HL-60 (cell line): ENCODE measurements around the gene CEP89.

Source experiments
- DNase-seq, 2 experiments: peaks; one replicate each; pipeline ENCODE4 v3.0.0-alpha.2; 2010 to 2020; ENCODE audit warnings: low read depth in 1 of 2, low spot score in 1 of 2
- H3K27ac ChIP-seq: fragments of 250-450 bp; sonication (Bioruptor Pico); replicated peaks from 2 replicates; pipeline ENCODE4 v1.5.1; 2020; ENCODE audit warnings: mild to moderate bottlenecking, moderate library complexity
- H3K27me3 ChIP-seq: fragments of 250-450 bp; sonication (Bioruptor Pico); 2 replicates; pipeline ENCODE4 v1.5.1; 2021; ENCODE audit warnings: mild to moderate bottlenecking, moderate library complexity; ENCODE audit not compliant: insufficient read depth, poor library complexity, severe bottlenecking
- H3K4me3 ChIP-seq: replicated peaks from 2 replicates; pipeline ENCODE4 v1.5.1; 2011; ENCODE audit warnings: mild to moderate bottlenecking, control low read depth, low read length; ENCODE audit not compliant: insufficient read depth
- GABPA ChIP-seq: IDR thresholded peaks from 2 replicates; pipeline ENCODE4 v1.6.1; 2012; ENCODE audit warnings: low read depth
- POLR2AphosphoS5 ChIP-seq: IDR thresholded peaks from 2 replicates; pipeline ENCODE4 v1.6.1; 2012; ENCODE audit warnings: low read depth
- SPI1 ChIP-seq: IDR thresholded peaks from 2 replicates; pipeline ENCODE4 v1.6.1; 2012; ENCODE audit warnings: low read depth, mild to moderate bottlenecking, borderline replicate concordance
- TF ChIP-seq, protein P1 (sequence below): IDR thresholded peaks from one replicate; pipeline ENCODE4 v1.5.1; 2011; ENCODE audit warnings: low read length, control low read depth, inconsistent platforms; ENCODE audit not compliant: insufficient read depth
- TF ChIP-seq, protein P2 (sequence below): IDR thresholded peaks from 2 replicates; pipeline ENCODE4 v1.6.1; 2012; ENCODE audit warnings: low read depth; ENCODE audit not compliant: insufficient replicate concordance

The CEP89 gene

DNA sequence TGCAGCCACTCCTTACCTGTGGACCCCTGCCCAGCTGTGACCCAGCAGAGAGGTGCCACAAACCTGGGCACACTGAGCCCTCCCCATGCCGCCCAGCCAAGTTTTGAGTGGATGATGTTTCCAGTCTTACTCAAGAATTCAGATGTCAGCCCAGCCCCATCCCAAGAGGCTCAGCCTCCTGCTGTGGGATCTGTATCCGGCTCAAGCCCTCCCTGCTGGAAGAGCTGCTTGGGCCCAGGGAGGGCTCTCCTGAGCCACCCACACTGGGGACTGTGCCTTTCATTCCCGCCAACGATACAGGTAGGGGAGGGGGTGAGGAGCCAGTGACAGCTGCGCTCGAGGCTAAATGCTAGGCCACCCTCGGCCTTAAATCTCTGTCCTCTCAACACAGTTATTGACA is 96.3 kb downstream of the CEP89 start:
- Histone ChIP-seq H3K27ac (no peak overlapping the region), H3K4me3 (no peak overlapping the region), H3K27me3 (no peaks in the 10 kb centered on the region)
- no peak for TF ChIP-seq GABPA
- TF ChIP-seq SPI1: no peak
- TF ChIP-seq, protein P1, sequence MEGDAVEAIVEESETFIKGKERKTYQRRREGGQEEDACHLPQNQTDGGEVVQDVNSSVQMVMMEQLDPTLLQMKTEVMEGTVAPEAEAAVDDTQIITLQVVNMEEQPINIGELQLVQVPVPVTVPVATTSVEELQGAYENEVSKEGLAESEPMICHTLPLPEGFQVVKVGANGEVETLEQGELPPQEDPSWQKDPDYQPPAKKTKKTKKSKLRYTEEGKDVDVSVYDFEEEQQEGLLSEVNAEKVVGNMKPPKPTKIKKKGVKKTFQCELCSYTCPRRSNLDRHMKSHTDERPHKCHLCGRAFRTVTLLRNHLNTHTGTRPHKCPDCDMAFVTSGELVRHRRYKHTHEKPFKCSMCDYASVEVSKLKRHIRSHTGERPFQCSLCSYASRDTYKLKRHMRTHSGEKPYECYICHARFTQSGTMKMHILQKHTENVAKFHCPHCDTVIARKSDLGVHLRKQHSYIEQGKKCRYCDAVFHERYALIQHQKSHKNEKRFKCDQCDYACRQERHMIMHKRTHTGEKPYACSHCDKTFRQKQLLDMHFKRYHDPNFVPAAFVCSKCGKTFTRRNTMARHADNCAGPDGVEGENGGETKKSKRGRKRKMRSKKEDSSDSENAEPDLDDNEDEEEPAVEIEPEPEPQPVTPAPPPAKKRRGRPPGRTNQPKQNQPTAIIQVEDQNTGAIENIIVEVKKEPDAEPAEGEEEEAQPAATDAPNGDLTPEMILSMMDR: no peak
- no peak for DNase-seq

DNA sequence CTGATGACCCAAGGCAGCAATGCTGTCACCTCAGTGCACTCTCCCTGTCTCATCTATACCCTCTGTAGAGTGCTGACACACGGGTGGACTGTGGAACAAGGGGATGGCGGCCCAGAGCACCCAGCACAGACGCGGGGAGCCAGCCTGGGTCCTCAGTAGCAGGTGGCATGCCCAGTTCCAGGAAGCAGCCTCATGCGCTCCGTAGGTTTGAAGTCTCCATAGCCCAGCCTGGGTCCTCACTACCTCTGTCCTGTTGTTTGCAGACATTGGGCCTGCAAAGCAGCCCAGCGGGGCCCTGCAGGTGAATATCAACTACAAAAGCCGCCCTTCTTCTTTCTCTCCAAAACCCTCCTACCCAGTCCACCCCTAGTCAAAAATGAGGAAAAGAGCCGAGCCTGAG is 97.2 kb downstream of the CEP89 start:
- TF ChIP-seq GABPA (no peak), POLR2AphosphoS5 (no peak), SPI1 (no peak)
- TF ChIP-seq, protein P2, sequence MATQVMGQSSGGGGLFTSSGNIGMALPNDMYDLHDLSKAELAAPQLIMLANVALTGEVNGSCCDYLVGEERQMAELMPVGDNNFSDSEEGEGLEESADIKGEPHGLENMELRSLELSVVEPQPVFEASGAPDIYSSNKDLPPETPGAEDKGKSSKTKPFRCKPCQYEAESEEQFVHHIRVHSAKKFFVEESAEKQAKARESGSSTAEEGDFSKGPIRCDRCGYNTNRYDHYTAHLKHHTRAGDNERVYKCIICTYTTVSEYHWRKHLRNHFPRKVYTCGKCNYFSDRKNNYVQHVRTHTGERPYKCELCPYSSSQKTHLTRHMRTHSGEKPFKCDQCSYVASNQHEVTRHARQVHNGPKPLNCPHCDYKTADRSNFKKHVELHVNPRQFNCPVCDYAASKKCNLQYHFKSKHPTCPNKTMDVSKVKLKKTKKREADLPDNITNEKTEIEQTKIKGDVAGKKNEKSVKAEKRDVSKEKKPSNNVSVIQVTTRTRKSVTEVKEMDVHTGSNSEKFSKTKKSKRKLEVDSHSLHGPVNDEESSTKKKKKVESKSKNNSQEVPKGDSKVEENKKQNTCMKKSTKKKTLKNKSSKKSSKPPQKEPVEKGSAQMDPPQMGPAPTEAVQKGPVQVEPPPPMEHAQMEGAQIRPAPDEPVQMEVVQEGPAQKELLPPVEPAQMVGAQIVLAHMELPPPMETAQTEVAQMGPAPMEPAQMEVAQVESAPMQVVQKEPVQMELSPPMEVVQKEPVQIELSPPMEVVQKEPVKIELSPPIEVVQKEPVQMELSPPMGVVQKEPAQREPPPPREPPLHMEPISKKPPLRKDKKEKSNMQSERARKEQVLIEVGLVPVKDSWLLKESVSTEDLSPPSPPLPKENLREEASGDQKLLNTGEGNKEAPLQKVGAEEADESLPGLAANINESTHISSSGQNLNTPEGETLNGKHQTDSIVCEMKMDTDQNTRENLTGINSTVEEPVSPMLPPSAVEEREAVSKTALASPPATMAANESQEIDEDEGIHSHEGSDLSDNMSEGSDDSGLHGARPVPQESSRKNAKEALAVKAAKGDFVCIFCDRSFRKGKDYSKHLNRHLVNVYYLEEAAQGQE: no peak
- TF ChIP-seq, protein P1: no peak
- Histone ChIP-seq H3K27me3 (no peaks in the 10 kb centered on the region), H3K4me3 (no peak overlapping the region), H3K27ac (no peak overlapping the region)
- no peak for DNase-seq

DNA sequence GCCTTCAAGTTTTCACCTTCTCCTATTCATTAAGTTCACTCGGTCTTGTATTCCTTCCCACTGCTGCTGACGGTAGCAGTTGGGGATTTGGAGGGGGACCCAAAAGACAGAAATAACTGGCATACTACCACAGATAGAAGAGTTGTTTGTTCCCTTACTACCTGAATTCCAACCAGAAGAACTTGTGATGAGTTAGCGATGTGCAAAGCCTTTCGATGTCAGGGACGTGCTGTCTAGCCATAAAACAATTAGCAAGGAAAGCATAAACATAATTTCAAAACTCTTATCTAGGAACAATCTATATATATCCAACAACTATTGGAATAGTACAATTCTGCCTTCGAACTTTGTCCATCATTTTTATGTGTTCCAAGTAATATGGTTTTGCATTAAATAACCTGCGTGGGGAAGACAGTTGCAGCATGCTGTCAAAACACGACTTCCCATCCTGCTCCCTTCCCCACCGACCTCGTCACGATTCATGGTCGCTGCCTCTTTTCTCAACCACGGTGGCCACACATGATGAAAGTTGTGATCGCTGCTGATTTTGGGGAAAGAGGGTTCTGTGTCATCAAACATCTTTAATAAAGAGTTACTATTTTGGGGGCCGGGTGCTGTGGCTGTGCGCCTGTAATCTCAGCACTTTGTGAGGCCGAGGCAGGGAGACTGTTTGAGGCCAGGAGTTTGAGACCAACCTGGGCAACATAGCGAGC is 98.4 kb downstream of the CEP89 start:
- Histone ChIP-seq H3K27me3 (no peaks in the 10 kb centered on the region), H3K27ac (no peak overlapping the region), H3K4me3 (no peak overlapping the region)
- DNase-seq: no peak
- no peak for TF ChIP-seq SPI1
- TF ChIP-seq GABPA: no peak
- no peak for TF ChIP-seq POLR2AphosphoS5
- TF ChIP-seq, protein P2: no peak
- TF ChIP-seq, protein P1: no peak

DNA sequence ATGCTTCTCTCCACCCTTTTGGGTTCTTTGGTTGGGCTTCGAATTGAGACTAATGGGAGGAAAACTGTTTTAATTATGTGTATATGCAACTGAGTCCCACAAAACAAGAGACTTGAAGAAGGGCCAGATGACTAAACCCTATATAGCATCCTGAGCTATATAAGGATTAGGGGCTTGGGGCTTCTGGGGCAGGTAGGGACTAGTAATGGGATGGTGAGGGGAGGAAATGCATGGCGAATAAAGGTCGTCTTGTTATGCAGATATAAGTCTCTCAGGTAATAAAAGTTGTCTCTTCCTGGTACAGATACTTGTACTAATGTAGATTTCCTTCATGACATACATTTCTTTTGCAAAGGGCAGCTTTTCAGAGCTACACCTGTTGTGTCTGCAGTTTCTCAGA is 99.4 kb downstream of the CEP89 start:
- TF ChIP-seq POLR2AphosphoS5 (no peak), SPI1 (no peak), GABPA (no peak)
- TF ChIP-seq, protein P1: no peak
- TF ChIP-seq, protein P2: no peak
- Histone ChIP-seq H3K27ac (no peak overlapping the region), H3K27me3 (no peaks in the 10 kb centered on the region), H3K4me3 (no peak overlapping the region)
- DNase-seq: no peak
